B cell (primary cell): Measurements from ENCODE around the gene FOXQ1. TPM values are rescaled to one million over a fixed set of nuclear protein-coding genes. Genes with fewer than 3 reads are reported as not detected.

Experiments used
- ATAC-seq: fragments of 200-7000 bp; cut with Tn5 transposase; one replicate; pipeline ENCODE4 v1.10.0; 2021; ENCODE audit warnings: low read depth, mild to moderate bottlenecking, moderate number of reproducible peaks, moderate library complexity
- CTCF ChIA-PET: fragments of 350-600 bp; sonication (Branson Sonifier 250); formaldehyde crosslinking; loops from one replicate; lab custom pipeline; 2021; ENCODE audit warnings: antibody characterized with exemption, inconsistent platforms; lab: Charles Lee
- POLR2A ChIA-PET: fragments of 350-600 bp; sonication (Branson Sonifier 250); formaldehyde crosslinking; loops from one replicate; lab custom pipeline; 2021; ENCODE audit warnings: antibody characterized with exemption; lab: Charles Lee
- DNase-seq: peaks from one replicate; pipeline ENCODE4 v3.0.0; 2013
- H2AFZ ChIP-seq: 2 replicates; pipeline ENCODE4 v1.6.1; 2012; ENCODE audit warnings: mild to moderate bottlenecking, low read depth, low read length; ENCODE audit not compliant: insufficient read depth, poor library complexity, severe bottlenecking
- H3K27ac ChIP-seq, 2 donors: 1 replicate in 1 of 2; 2 replicates in 1 of 2; pipeline ENCODE4 v1.5.1; 2012 to 2013; ENCODE audit warnings: low read length in 2 of 2, mild to moderate bottlenecking in 2 of 2, moderate library complexity in 1 of 2
- H3K27me3 ChIP-seq, 4 experiments: fragments of 200-600 bp in 1 of 4; sonication (generic) in 1 of 4; replicated peaks in 1 of 4; 1 replicate in 2 of 4; 2 replicates in 2 of 4; pipeline versions ENCODE4 v1.6.1 to v1.7.0; 2013 to 2016; ENCODE audit warnings: low read length in 3 of 4, mild to moderate bottlenecking in 2 of 4, mixed read lengths in 1 of 4, moderate library complexity in 1 of 4; ENCODE audit not compliant: insufficient read depth in 4 of 4, control insufficient read depth in 3 of 4; ENCODE audit errors: control extremely low read depth in 1 of 4
- H3K36me3 ChIP-seq, 2 experiments: replicated peaks in 1 of 2; 1 replicate in 1 of 2; 2 replicates in 1 of 2; pipeline versions ENCODE4 v1.6.1 to v1.7.1; 2013; ENCODE audit warnings: low read length in 1 of 2; ENCODE audit not compliant: insufficient read depth in 2 of 2, control insufficient read depth in 1 of 2; ENCODE audit errors: control extremely low read depth in 1 of 2, extremely low read depth in 1 of 2
- H3K4me1 ChIP-seq, 2 donors: fragments of 200-600 bp in 1 of 2; sonication (generic) in 1 of 2; 1 replicate in 1 of 2; 2 replicates in 1 of 2; pipeline versions ENCODE4 v1.5.1 to v1.6.1; 2013 to 2017; ENCODE audit warnings: low read length in 2 of 2; ENCODE audit not compliant: control insufficient read depth in 2 of 2, insufficient read depth in 2 of 2
- H3K4me2 ChIP-seq: replicated peaks from 2 replicates; pipeline ENCODE3; 2012; ENCODE audit warnings: mild to moderate bottlenecking, low read depth, low read length; ENCODE audit not compliant: poor library complexity, severe bottlenecking
- H3K4me3 ChIP-seq, 5 experiments: fragments of 200-600 bp in 1 of 5; sonication (generic) in 1 of 5; 1 replicate in 3 of 5; 2 replicates in 2 of 5; pipeline versions ENCODE4 v1.5.1 to v1.7.0; 2011 to 2016; ENCODE audit warnings: low read length in 4 of 5, mild to moderate bottlenecking in 4 of 5, low read depth in 2 of 5, control low read depth in 1 of 5, moderate library complexity in 1 of 5; ENCODE audit not compliant: insufficient read depth in 1 of 5; ENCODE audit errors: control extremely low read depth in 1 of 5, extremely low read depth in 1 of 5
- H3K79me2 ChIP-seq: fragments of 200-600 bp; sonication (generic); one replicate; pipeline ENCODE4 v1.6.0; 2016; ENCODE audit warnings: low read length; ENCODE audit not compliant: control insufficient read depth, insufficient read depth
- H3K9ac ChIP-seq: fragments of 200-600 bp; sonication (generic); 2 replicates; pipeline ENCODE4 v1.6.1; 2017; ENCODE audit warnings: mild to moderate bottlenecking, low read length, moderate library complexity
- H3K9me3 ChIP-seq, 3 donors: one replicate each; pipeline versions ENCODE4 v1.6.1 to v1.7.1; 2013; ENCODE audit warnings: low read length in 2 of 3; ENCODE audit not compliant: control insufficient read depth in 2 of 3, insufficient read depth in 1 of 3; ENCODE audit errors: control extremely low read depth in 1 of 3
- H4K20me1 ChIP-seq: 2 replicates; pipeline ENCODE4 v1.6.0; 2012; ENCODE audit warnings: mild to moderate bottlenecking, low read length; ENCODE audit not compliant: insufficient read depth, control insufficient read depth, poor library complexity, severe bottlenecking
- H3K27ac Mint-ChIP-seq: one replicate; pipeline ENCODE4 v1.8.0; 2021; ENCODE audit warnings: mixed read lengths
- H3K27me3 Mint-ChIP-seq: one replicate; pipeline ENCODE4 v1.8.0; 2021; ENCODE audit warnings: mixed read lengths
- H3K4me1 Mint-ChIP-seq: one replicate; pipeline ENCODE4 v1.8.0; 2021; ENCODE audit warnings: mixed read lengths
- H3K4me3 Mint-ChIP-seq: one replicate; pipeline ENCODE4 v1.8.0; 2021; ENCODE audit warnings: mixed read lengths
- H3K9me3 Mint-ChIP-seq: one replicate; pipeline ENCODE4 v1.8.0; 2022; ENCODE audit warnings: mixed read lengths; ENCODE audit not compliant: insufficient read depth
- EZH2 ChIP-seq: IDR thresholded peaks from 2 replicates; pipeline ENCODE4 v1.6.1; 2012; ENCODE audit warnings: borderline replicate concordance, low read depth, mild to moderate bottlenecking, moderate library complexity, low read length; ENCODE audit not compliant: insufficient read depth, poor library complexity, severe bottlenecking
- WGBS: methylation state at CpG from one replicate; pipeline ENCODE4 v1.1.5; 2013; ENCODE audit warnings: missing lambda C conversion rate; ENCODE audit not compliant: insufficient coverage; 5-methylcytosine and 5-hydroxymethylcytosine counted together
- intact Hi-C: fragments of 100-400 bp; cut with micrococcal nuclease; formaldehyde crosslinking; loops from one replicate; pipeline ENCODE4 v1.10.0; 2022
- polyA plus RNA-seq: library from polyadenylated mRNA; depleted of rRNA; stranded (reverse); fragments of >200 nt; gene quantifications from 2 replicates; pipeline ENCODE4 v1.2.3, GENCODE V29; 2012
- total RNA-seq, 2 donors: library from RNA; stranded (reverse); fragments of 120-200 nt in 1 of 2; gene quantifications; 1 replicate in 1 of 2; 2 replicates in 1 of 2; pipeline versions ENCODE4 v1.2.3 to v1.2.4, GENCODE V29; 2013 to 2022
- TF ChIP-seq, protein P1 (sequence below): fragments of 200-600 bp; IDR thresholded peaks from one replicate; pipeline ENCODE4 v1.8.0; 2022; ENCODE audit warnings: antibody characterized with exemption, mild to moderate bottlenecking

The FOXQ1 gene
- total and polyA plus RNA-seq, 2 donors (not counting 1 experiment from before 2014, with no cell fraction given): not detected

DNA sequence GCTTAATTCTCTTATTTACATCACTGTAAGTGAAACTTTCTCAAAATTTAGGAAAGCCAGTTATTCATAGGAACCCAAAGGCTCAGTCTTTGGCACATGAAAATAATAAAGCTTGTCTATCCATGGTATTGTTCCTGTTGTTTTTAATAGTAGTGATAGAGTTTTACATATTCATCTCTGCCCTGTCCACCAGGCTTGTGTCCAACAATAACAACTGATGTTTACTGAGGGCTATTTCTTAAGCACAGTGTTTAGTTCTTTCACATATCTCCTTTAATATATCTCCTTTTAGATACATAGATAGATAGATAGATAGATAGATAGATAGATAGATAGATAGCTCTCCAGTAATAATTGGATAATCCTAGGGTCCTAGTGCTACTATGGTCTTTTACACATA lies 34.2 kb downstream of the FOXQ1 start:
- Histone ChIP-seq H3K9ac (no peak overlapping the region), H3K4me1 (no peaks in the 10 kb centered on the region), H3K4me2 (no peak overlapping the region), H3K79me2 (no peaks in the 10 kb centered on the region), H3K27ac (no peak overlapping the region), H2AFZ (no peak overlapping the region), H3K27me3 (peaks cover 0 to 13% (median 7%) of the 10 kb centered on the region in 4 experiments), H3K9me3 (peaks cover 0 to 13% (median 1%) of the 10 kb centered on the region in 3 donors), H3K36me3 (no peaks in the 10 kb centered on the region), H4K20me1 (no peaks in the 10 kb centered on the region), H3K4me3 (no peak overlapping the region)
- ChIA-PET POLR2A (no interaction called here), CTCF (no interaction called here)
- intact Hi-C loops: no loop called here
- no peak overlapping the region for H3K27ac Mint-ChIP-seq
- DNase-seq (no peak), ATAC-seq (no peak)
- H3K4me1 Mint-ChIP-seq: no peaks in the 10 kb centered on the region
- H3K4me3 Mint-ChIP-seq: no peak overlapping the region
- H3K27me3 Mint-ChIP-seq: peaks cover 51% of the 10 kb centered on the region
- peaks cover 14% of the 10 kb centered on the region for H3K9me3 Mint-ChIP-seq
- TF ChIP-seq EZH2: no peak

DNA sequence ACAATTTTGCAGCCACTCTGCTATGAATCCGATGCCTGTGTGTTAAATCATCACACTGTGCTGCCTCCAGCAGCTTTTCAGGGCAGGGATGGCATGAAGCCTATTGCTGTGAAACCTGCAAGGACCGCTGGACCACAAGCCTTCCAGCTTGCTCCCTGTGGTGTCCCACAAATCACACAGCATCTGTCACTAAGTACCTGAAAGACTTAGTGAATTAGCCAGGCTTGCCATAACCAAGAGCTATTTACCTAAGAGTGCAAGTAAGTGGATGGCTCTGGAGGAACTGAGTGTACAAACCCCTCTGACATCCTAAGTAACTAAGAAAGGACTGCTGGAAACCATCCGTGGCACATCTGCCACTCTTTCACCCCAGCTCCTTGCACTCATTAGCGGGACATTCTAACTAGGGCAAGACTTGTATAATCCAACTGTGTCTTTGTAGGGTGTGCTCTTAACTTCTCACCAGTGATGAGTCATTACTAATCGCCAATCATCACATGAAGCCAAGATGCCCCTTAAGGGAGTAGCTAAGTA lies 34.7 kb downstream of the FOXQ1 start:
- intact Hi-C loops: no loop called here
- peaks cover 0 to 12% (median 4%) of the 10 kb centered on the region in 4 experiments for H3K27me3 ChIP-seq
- H3K9me3 ChIP-seq: peaks cover 0 to 18% (median 6%) of the 10 kb centered on the region in 3 donors
- H4K20me1 ChIP-seq: no peaks in the 10 kb centered on the region
- Mint-ChIP-seq H3K4me3 (no peak overlapping the region), H3K4me1 (no peaks in the 10 kb centered on the region), H3K27me3 (peaks cover 51% of the 10 kb centered on the region), H3K27ac (no peak overlapping the region), H3K9me3 (peaks cover 18% of the 10 kb centered on the region)
- H3K4me2 ChIP-seq: no peak overlapping the region
- H3K4me1 ChIP-seq: no peaks in the 10 kb centered on the region
- H2AFZ ChIP-seq: no peak overlapping the region
- no peak overlapping the region for H3K9ac ChIP-seq
- CTCF ChIA-PET: no interaction called here
- no peaks in the 10 kb centered on the region for H3K79me2 ChIP-seq
- no peaks in the 10 kb centered on the region for H3K36me3 ChIP-seq
- POLR2A ChIA-PET: no interaction called here
- H3K27ac ChIP-seq: no peak overlapping the region
- H3K4me3 ChIP-seq: no peak overlapping the region
- no peak for TF ChIP-seq EZH2
- TF ChIP-seq, protein P1, sequence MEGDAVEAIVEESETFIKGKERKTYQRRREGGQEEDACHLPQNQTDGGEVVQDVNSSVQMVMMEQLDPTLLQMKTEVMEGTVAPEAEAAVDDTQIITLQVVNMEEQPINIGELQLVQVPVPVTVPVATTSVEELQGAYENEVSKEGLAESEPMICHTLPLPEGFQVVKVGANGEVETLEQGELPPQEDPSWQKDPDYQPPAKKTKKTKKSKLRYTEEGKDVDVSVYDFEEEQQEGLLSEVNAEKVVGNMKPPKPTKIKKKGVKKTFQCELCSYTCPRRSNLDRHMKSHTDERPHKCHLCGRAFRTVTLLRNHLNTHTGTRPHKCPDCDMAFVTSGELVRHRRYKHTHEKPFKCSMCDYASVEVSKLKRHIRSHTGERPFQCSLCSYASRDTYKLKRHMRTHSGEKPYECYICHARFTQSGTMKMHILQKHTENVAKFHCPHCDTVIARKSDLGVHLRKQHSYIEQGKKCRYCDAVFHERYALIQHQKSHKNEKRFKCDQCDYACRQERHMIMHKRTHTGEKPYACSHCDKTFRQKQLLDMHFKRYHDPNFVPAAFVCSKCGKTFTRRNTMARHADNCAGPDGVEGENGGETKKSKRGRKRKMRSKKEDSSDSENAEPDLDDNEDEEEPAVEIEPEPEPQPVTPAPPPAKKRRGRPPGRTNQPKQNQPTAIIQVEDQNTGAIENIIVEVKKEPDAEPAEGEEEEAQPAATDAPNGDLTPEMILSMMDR: no peak
- no peak for DNase-seq
- no peak for ATAC-seq
- WGBS: 65% methylated on average over 2 of the region's 5 CpGs
